ENCODE data around the gene LRRFIP2.
"Not testable (repeated sequence)": the region's sequence is repeated elsewhere in the genome, so short reads cannot be mapped to it uniquely, and the experiment has no call there.

The LRRFIP2 gene

GRCh38 chr3:37129871-37130270 lies 44.5 kb downstream of the LRRFIP2 start:
- DNase-seq = no peak
- in situ Hi-C loops (cut with HindIII; ENCODE audit: low pct_ligation_motif_present, low pct_unique_long_range_greater_than_20kb, low sequenced_read_pairs) = no loop called here

GRCh38 chr3:37127340-37127739 lies 47.0 kb downstream of the LRRFIP2 start:
- DNase-seq = no peak
- in situ Hi-C loops (cut with HindIII; ENCODE audit: low pct_ligation_motif_present, low pct_unique_long_range_greater_than_20kb, low sequenced_read_pairs) = no loop called here

- in situ Hi-C loops (cut with HindIII; ENCODE audit: low pct_ligation_motif_present, low pct_unique_long_range_greater_than_20kb, low sequenced_read_pairs) = no loop called here
- DNase-seq = no peak
Observed at GRCh38 chr3:37126856-37127255, 47.5 kb downstream of the LRRFIP2 start.

- in situ Hi-C loops (cut with HindIII; ENCODE audit: low pct_ligation_motif_present, low pct_unique_long_range_greater_than_20kb, low sequenced_read_pairs) = no loop called here
- no peak for DNase-seq
Observed at GRCh38 chr3:37125195-37126073, 48.9 kb downstream of the LRRFIP2 start.

- DNase-seq = no peak
- in situ Hi-C loops (cut with HindIII; ENCODE audit: low pct_ligation_motif_present, low pct_unique_long_range_greater_than_20kb, low sequenced_read_pairs) = no loop called here
Observed at GRCh38 chr3:37124435-37124834, 49.9 kb downstream of the LRRFIP2 start.

- no peak for DNase-seq
- in situ Hi-C loops (cut with HindIII; ENCODE audit: low pct_ligation_motif_present, low pct_unique_long_range_greater_than_20kb, low sequenced_read_pairs) = no loop called here
Observed at GRCh38 chr3:37123292-37123691, 51.1 kb downstream of the LRRFIP2 start.

- in situ Hi-C loops (cut with HindIII; ENCODE audit: low pct_ligation_motif_present, low pct_unique_long_range_greater_than_20kb, low sequenced_read_pairs); DNase-seq: not testable (repeated sequence)
Observed at GRCh38 chr3:37122069-37122468, 52.3 kb downstream of the LRRFIP2 start.

- no peak for DNase-seq
- in situ Hi-C loops (cut with HindIII; ENCODE audit: low pct_ligation_motif_present, low pct_unique_long_range_greater_than_20kb, low sequenced_read_pairs) = no loop called here
Observed at GRCh38 chr3:37118163-37118562, 56.2 kb downstream of the LRRFIP2 start.

- in situ Hi-C loops (cut with HindIII; ENCODE audit: low pct_ligation_motif_present, low pct_unique_long_range_greater_than_20kb, low sequenced_read_pairs) = no loop called here
- DNase-seq = no peak
Observed at GRCh38 chr3:37117548-37117947, 56.8 kb downstream of the LRRFIP2 start.

- DNase-seq = no peak
- in situ Hi-C loops (cut with HindIII; ENCODE audit: low pct_ligation_motif_present, low pct_unique_long_range_greater_than_20kb, low sequenced_read_pairs) = no loop called here
Observed at GRCh38 chr3:37116998-37117397, 57.4 kb downstream of the LRRFIP2 start.

- no peak for DNase-seq
- in situ Hi-C loops (cut with HindIII; ENCODE audit: low pct_ligation_motif_present, low pct_unique_long_range_greater_than_20kb, low sequenced_read_pairs) = no loop called here
Observed at GRCh38 chr3:37115446-37115845, 58.9 kb downstream of the LRRFIP2 start.

GRCh38 chr3:37114251-37115145 lies 59.9 kb downstream of the LRRFIP2 start:
- DNase-seq = no peak
- in situ Hi-C loops (cut with HindIII; ENCODE audit: low pct_ligation_motif_present, low pct_unique_long_range_greater_than_20kb, low sequenced_read_pairs) = no loop called here

GRCh38 chr3:37112987-37113386 lies 61.4 kb downstream of the LRRFIP2 start:
- in situ Hi-C loops (cut with HindIII; ENCODE audit: low pct_ligation_motif_present, low pct_unique_long_range_greater_than_20kb, low sequenced_read_pairs) = no loop called here
- no peak for DNase-seq

GRCh38 chr3:37111199-37111598 lies 63.2 kb downstream of the LRRFIP2 start:
- no peak for DNase-seq
- in situ Hi-C loops (cut with HindIII; ENCODE audit: low pct_ligation_motif_present, low pct_unique_long_range_greater_than_20kb, low sequenced_read_pairs) = no loop called here

- DNase-seq = no peak
- in situ Hi-C loops (cut with HindIII; ENCODE audit: low pct_ligation_motif_present, low pct_unique_long_range_greater_than_20kb, low sequenced_read_pairs) = no loop called here
Observed at GRCh38 chr3:37107846-37108245, 66.5 kb downstream of the LRRFIP2 start.

GRCh38 chr3:37103103-37103808 lies 71.1 kb downstream of the LRRFIP2 start:
- peak; percentile 30 for DNase-seq
- in situ Hi-C loops (cut with HindIII; ENCODE audit: low pct_ligation_motif_present, low pct_unique_long_range_greater_than_20kb, low sequenced_read_pairs) = no loop called here

GRCh38 chr3:37100411-37100810 lies 74.0 kb downstream of the LRRFIP2 start:
- no peak for DNase-seq
- in situ Hi-C loops (cut with HindIII; ENCODE audit: low pct_ligation_motif_present, low pct_unique_long_range_greater_than_20kb, low sequenced_read_pairs) = no loop called here

GRCh38 chr3:37099469-37099868 lies 74.9 kb downstream of the LRRFIP2 start:
- in situ Hi-C loops (cut with HindIII; ENCODE audit: low pct_ligation_motif_present, low pct_unique_long_range_greater_than_20kb, low sequenced_read_pairs) = no loop called here
- DNase-seq = no peak

- in situ Hi-C loops (cut with HindIII; ENCODE audit: low pct_ligation_motif_present, low pct_unique_long_range_greater_than_20kb, low sequenced_read_pairs) = no loop called here
- DNase-seq = no peak
Observed at GRCh38 chr3:37098884-37099283, 75.5 kb downstream of the LRRFIP2 start.

Data from ACHN (cell line).